GM18907 (cell line): ENCODE results near the gene POTEB.
"Not testable (repeated sequence)": the region's sequence is repeated elsewhere in the genome, so short reads cannot be mapped to it uniquely, and the experiment has no call there.

Experiments used
- ATAC-seq: cut with Tn5 transposase; IDR thresholded peaks from one replicate; pipeline ENCODE4 v1.9.1; 2021; ENCODE audit warnings: mild to moderate bottlenecking, moderate library complexity; ENCODE audit not compliant: unreplicated experiment

Gene POTEB

DNA sequence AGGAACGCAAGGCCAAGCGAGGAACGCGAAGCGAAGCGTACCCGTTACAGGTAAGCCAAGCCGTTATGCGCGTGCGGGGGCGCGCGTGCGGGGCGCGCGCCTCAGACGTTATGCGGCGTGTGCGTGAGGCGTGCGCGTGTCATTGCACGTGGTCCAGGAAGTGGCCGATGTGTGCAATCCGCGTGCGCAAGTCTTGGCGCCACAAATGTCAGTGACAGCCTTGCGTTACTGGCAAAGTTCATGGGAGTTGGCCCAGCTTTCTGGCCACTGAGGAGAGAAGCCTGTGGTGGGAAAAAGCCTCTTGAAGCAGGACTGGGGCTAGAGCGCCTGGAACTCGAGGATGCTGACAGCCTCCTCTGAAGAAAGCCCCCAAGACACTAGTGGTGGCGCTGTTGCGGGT is at the start of gene POTEB:
Gene POTEB, minus strand, starts transcription at position 101 of the 400 bp plus-strand sequence. CDS start 489 bp downstream, outside the sequence.
- not testable (repeated sequence) for ATAC-seq

- not testable (repeated sequence) for ATAC-seq
These were observed 13.4 kb upstream of the POTEB start for GRCh38 chr15:21890955-21891354.

- not testable (repeated sequence) for ATAC-seq
These were observed 12.0 kb upstream of the POTEB start for GRCh38 chr15:21889542-21889941.

GRCh38 chr15:21838831-21839230 is 38.7 kb downstream of the POTEB start:
- ATAC-seq: not testable (repeated sequence)
